Ectodermal cell (in vitro differentiated cells): Measurements from ENCODE around the gene PALM3.
"Not testable (repeated sequence)": the region's sequence is repeated elsewhere in the genome, so short reads cannot be mapped to it uniquely, and the experiment has no call there.

Experiments
- H3K27ac ChIP-seq: 2 replicates; pipeline ENCODE4 v1.7.0; 2013; ENCODE audit warnings: mild to moderate bottlenecking, low read depth, low read length; ENCODE audit not compliant: insufficient read depth, poor library complexity, severe bottlenecking
- H3K27me3 ChIP-seq: 2 replicates; pipeline ENCODE4 v1.7.0; 2013; ENCODE audit warnings: mild to moderate bottlenecking, low read length; ENCODE audit not compliant: insufficient read depth, control insufficient read depth, poor library complexity, severe bottlenecking
- H3K36me3 ChIP-seq: one replicate; pipeline ENCODE4 v1.7.0; 2013; ENCODE audit warnings: low read length; ENCODE audit not compliant: control insufficient read depth, insufficient read depth
- H3K4me1 ChIP-seq: one replicate; pipeline ENCODE4 v1.7.0; 2013; ENCODE audit warnings: low read length; ENCODE audit not compliant: control insufficient read depth, insufficient read depth
- H3K4me3 ChIP-seq: 2 replicates; pipeline ENCODE4 v1.7.0; 2013; ENCODE audit warnings: low read depth, low read length, control low read depth; ENCODE audit not compliant: insufficient read depth
- H3K9me3 ChIP-seq: 2 replicates; pipeline ENCODE4 v1.7.0; 2013; ENCODE audit warnings: mild to moderate bottlenecking, low read length, moderate library complexity; ENCODE audit not compliant: control insufficient read depth
- WGBS, 2 experiments: methylation state at CpG; one replicate each; pipeline ENCODE4 v1.1.7; 2013; ENCODE audit warnings: missing lambda C conversion rate in 2 of 2; 5-methylcytosine and 5-hydroxymethylcytosine counted together

The PALM3 gene

DNA sequence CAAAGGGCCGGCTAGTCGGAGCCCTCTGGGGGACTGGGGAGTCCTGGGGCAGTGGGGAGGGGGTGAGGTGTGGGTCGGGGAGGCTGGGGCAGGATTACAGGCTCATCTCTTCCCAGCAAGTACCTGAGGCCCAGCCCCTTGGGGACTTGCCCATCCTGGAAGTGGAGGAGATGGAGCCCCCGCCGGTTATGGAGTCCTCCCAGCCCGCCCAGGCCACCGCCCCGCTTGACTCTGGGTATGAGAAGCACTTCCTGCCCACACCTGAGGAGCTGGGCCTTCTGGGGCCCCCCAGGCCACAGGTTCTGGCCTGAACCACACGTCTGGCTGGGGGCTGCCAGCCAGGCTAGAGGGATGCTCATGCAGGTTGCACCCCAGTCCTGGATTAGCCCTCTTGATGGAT is 9.9 kb downstream of the PALM3 start:
- H3K27me3 ChIP-seq: peaks cover 9% of the 10 kb centered on the region
- no peak overlapping the region for H3K4me3 ChIP-seq
- no peaks in the 10 kb centered on the region for H3K4me1 ChIP-seq
- 86 to 87% methylated on average over 9 of the region's 9 CpGs for WGBS, 2 experiments
- H3K27ac ChIP-seq: no peak overlapping the region
- no peaks in the 10 kb centered on the region for H3K36me3 ChIP-seq
- H3K9me3 ChIP-seq: no peaks in the 10 kb centered on the region

DNA sequence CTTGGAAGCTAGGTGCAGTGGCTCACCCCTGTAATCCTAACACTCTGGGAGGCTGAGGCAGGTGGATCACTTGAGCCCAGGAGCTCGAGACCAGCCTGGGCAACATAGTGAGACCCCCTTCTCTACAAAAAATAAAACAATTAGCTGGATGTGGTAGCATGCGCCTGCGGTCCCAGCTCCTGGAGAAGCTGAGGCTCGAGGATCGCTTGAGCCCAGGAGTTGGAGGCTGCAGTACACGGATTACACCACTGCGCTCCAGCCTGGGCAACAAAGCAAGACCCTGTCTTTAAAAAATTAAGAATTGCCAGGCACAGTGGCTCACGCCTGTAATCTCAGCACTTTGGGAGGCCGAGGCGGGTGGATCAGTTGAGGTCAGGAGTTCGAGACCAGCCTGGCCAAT is 10.9 kb downstream of the PALM3 start:
- not testable (repeated sequence) for H3K36me3 ChIP-seq, H3K27me3 ChIP-seq, H3K27ac ChIP-seq, H3K4me1 ChIP-seq, H3K4me3 ChIP-seq, H3K9me3 ChIP-seq
- WGBS, 2 experiments: 93 to 94% methylated on average over 11 of the region's 11 CpGs

DNA sequence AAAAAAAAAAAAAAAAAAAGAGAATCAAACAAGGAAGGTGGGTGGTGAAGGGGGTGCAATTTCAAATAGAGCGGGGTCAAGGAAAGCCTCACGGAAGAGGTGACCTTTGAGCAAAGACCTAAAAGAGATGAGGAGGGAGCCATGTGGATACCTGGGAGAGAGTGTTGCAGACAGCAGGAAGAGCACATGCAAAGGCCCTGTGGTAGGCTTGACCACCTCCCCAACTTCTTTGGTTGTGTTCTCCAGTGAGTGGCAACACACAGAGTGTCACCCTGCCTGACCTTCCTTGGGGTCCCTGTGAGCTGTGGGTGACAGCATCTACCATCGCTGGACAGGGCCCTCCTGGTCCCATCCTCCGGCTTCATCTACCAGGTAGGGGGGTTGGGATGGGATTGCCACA is 11.4 kb downstream of the PALM3 start:
- H3K27me3 ChIP-seq: no peaks in the 10 kb centered on the region
- WGBS, 2 experiments: 95 to 98% methylated on average over 4 of the region's 4 CpGs
- H3K4me3 ChIP-seq: no peak overlapping the region
- H3K9me3 ChIP-seq: no peaks in the 10 kb centered on the region
- H3K36me3 ChIP-seq: no peaks in the 10 kb centered on the region
- H3K4me1 ChIP-seq: no peaks in the 10 kb centered on the region
- H3K27ac ChIP-seq: no peak overlapping the region

DNA sequence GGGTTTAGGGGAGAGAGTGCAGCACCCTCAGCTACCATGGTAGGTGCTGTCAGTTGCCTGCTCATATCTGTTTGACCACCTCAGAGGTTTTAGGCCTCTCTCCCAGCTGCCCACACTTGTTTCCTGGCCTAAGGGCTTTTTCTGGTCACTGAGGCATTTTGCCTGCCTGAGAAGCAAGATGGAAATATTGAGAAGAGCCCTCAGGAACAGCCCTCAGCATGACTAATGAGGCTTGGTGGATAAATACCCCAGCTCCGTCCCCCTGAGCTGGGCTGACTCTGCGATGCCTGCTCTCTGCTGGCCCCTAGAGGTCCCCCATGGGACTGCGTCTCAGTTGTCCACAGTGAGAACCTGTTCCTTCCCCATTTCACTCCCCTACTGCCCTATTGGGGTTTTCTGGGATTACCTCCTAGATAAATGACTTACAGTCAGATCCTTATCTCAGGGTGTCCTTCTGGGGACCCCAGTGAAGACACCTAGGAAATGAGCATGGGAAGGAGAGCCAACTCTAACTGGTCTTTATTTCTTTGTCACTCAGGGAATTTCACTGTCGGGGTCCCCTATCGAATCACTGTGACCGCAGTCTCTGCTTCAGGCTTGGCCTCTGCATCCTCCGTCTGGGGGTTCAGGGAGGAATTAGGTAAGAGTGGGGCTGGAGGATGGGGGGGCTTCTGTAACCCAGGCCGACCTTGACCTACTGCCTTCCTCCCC is 13.3 kb downstream of the PALM3 start:
- no peaks in the 10 kb centered on the region for H3K9me3 ChIP-seq
- H3K4me3 ChIP-seq: no peak overlapping the region
- WGBS, 2 experiments: 82 to 83% methylated on average over 8 of the region's 8 CpGs
- no peaks in the 10 kb centered on the region for H3K36me3 ChIP-seq
- no peaks in the 10 kb centered on the region for H3K4me1 ChIP-seq
- no peaks in the 10 kb centered on the region for H3K27me3 ChIP-seq
- no peak overlapping the region for H3K27ac ChIP-seq

DNA sequence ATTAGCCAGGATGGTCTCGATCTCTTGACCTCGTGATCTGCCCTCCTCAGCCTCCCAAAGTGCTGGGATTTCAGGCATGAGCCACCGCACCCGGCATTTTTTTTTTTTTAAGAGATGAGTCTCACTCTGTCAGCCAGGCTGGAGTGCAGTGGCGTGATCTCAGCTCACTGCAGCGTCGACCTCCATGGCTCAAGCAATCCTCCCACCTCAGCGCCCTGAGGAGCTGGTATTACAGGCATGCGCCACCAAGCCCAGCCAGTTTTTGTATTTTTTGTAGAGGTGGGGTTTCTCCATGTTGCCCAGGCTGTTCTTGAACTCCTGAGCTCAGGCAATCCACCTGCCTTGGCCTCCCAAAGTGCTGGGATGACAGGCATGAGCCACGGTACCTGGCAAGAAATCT is 14.0 kb downstream of the PALM3 start:
- not testable (repeated sequence) for H3K27ac ChIP-seq, H3K4me1 ChIP-seq, H3K9me3 ChIP-seq, H3K36me3 ChIP-seq, H3K4me3 ChIP-seq, H3K27me3 ChIP-seq
- WGBS, 2 experiments: 92 to 94% methylated on average over 9 of the region's 10 CpGs

DNA sequence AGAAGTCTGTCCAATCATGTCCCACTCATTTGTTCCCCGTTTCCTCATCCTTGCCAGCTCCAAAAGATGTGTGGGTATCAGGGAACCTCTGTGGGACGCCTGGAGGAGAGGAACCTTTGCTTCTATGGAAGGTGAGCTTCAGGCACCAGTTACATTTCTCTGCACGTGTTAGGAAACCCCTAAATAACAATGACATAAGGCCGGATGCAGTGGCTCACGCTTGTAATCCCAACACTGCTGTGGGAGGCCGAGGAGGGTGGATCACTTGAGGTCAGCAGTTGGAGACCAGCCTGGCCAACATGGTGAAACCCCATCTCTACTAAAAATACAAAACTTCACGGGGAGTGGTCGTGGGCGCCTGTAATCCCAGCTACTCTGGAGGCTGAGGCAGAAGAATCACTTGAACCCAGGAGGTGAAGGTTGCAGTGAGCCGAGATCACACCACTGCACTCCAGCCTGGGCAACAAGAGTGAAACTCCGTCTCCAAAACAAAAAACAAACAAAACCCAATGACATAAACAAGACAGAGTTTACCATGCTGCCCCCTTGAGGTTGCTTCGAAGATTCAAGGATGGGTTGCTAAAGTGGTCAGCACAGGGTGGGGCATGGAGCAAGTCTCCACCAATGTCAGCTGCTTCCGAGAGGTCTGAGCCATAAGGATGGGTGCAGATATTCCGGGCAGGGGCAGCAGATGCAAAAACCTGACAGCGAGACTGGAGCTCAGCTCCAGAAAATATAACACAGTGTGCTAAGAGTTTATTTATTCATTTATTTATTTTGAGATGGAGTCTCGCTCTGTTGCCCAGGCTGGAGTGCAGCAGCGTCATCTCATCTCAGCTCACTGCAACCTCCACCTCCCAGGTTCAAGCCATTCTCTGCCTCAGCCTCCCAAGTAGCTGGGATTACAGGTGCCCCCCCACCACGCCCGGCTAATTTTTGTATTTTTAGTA is 18.9 kb downstream of the PALM3 start:
- H3K9me3 ChIP-seq, H3K4me3 ChIP-seq, H3K36me3 ChIP-seq, H3K27me3 ChIP-seq, H3K4me1 ChIP-seq: not testable (repeated sequence)
- WGBS, 2 experiments: 81% methylated on average over 19 of the region's 19 CpGs
- peak overlapping the region; percentile 47 for H3K27ac ChIP-seq

DNA sequence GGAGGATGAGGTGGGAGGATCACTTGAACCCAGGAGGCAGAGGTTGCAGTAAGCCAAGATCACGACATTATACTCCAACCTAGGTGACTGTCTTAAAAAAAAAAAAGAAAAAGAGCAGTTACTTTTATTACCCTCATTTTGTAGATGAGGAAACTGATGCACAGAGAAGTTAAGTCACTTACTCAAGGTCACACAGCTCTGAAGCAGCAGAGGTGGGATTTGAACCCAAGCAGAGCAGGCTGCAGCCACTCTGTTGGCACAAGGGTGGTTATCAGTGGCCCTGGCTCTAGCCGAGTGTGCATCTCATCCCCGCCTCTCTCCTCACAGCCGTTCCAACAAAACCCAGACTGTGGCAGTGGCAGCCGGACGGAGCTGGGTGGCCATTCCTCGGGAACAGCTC is 22.7 kb downstream of the PALM3 start:
- no peak overlapping the region for H3K27ac ChIP-seq
- no peaks in the 10 kb centered on the region for H3K4me1 ChIP-seq
- no peaks in the 10 kb centered on the region for H3K36me3 ChIP-seq
- H3K27me3 ChIP-seq: no peaks in the 10 kb centered on the region
- H3K9me3 ChIP-seq: no peaks in the 10 kb centered on the region
- no peak overlapping the region for H3K4me3 ChIP-seq
- 86 to 88% methylated on average over 7 of the region's 7 CpGs for WGBS, 2 experiments

DNA sequence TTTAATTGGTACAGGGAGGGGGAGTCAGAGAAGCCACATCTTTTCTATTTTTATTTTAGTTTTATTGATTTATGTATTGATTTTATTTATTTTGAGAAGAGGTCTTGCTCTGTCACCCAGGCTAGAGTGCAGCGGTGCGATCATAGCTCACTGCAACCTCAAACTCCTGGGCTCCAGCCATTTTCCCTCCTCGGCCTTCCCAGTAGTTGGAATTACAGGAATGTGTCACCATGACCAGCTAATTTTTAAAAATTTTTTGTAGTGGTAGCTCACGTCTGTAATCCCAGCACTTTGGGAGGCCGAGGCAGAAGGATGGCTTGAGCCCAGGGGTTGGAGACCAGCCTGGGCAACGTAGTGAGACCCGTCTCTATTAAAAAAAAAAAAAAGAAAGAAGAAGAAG is 26.2 kb downstream of the PALM3 start:
- Histone ChIP-seq H3K4me3 (no peak overlapping the region), H3K36me3 (no peaks in the 10 kb centered on the region), H3K4me1 (no peaks in the 10 kb centered on the region), H3K27ac (no peak overlapping the region), H3K9me3 (no peaks in the 10 kb centered on the region), H3K27me3 (peaks cover 18% of the 10 kb centered on the region)
- WGBS, 2 experiments: 91% methylated on average over 7 of the region's 7 CpGs

DNA sequence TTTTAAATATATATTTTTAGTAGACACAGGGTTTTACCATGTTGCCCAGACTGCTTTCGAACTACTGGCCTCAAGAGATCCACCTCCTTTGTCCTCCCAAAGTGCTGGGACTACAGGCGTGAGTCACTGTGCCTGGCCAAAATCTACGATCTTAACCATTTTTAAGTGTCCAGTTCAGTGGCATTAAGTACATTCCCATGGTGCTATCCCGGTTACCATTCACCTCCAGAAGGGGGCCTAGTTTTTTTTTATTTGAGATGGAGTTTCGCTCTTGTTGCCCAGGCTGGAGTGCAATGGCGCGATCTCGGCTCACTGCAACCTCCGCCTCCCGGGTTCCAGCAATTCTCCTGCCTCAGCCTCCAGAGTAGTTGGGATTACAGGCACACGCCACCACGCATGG is 26.7 kb downstream of the PALM3 start:
- H3K27ac ChIP-seq, H3K4me3 ChIP-seq, H3K4me1 ChIP-seq, H3K36me3 ChIP-seq, H3K9me3 ChIP-seq: not testable (repeated sequence)
- WGBS, 2 experiments: 91 to 94% methylated on average over 12 of the region's 12 CpGs
- H3K27me3 ChIP-seq: peaks cover 22% of the 10 kb centered on the region

DNA sequence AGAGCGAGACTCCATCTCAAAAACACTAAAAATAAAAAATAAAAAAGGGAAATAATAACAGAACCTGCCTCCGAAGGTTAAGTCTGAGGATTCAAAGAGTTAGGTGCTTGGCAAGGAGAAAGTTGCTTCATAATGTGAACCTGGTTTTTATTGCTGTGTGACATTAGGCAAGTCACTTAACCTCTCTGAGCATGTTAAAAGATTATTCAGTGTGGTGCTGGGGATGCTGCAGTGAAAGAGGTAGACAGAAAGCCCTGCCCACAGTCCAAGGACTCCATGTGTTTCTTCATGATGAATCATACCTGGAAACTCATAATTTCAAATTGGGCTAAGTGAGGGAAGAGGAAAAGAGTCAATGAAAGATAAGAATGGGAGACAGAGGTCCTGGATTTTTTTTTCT is 27.9 kb downstream of the PALM3 start:
- Histone ChIP-seq H3K36me3 (no peaks in the 10 kb centered on the region), H3K27ac (no peak overlapping the region), H3K27me3 (peaks cover 22% of the 10 kb centered on the region), H3K4me3 (no peak overlapping the region), H3K4me1 (no peaks in the 10 kb centered on the region), H3K9me3 (no peaks in the 10 kb centered on the region)
- 97 to 100% methylated on average over 1 to 2 of the region's 2 CpGs for WGBS, 2 experiments
